ENCODE data around the gene ZNF83. TPM values are rescaled to one million over a fixed set of nuclear protein-coding genes. Genes with fewer than 3 reads are reported as not detected.

Gene ZNF83
- total and polyA plus RNA-seq, 9 donors, result 50.8 to 84.9 (median 65.2) TPM

- intact Hi-C loops (cut with DNase I), result no loop called here
- 76 to 81% (median 78%) methylated on average over 6 of the region's 6 CpGs for WGBS, 3 donors
- TF ChIP-seq POLR2A (IDR thresholded peaks at IDR 0.05) (no peak), CTCF (IDR thresholded peaks at IDR 0.05) (no peak), EP300 (IDR thresholded peaks at IDR 0.05) (no peak)
- H3K4me1 ChIP-seq (ENCODE audit: insufficient read depth), result no peaks in the 10 kb centered on the region
- DNase-seq, result no peak
- no peak overlapping the region for H3K27ac ChIP-seq
- H3K36me3 ChIP-seq, result no peaks in the 10 kb centered on the region
- H3K9me3 ChIP-seq, result no peaks in the 10 kb centered on the region
- no peak overlapping the region for H3K4me3 ChIP-seq
- no peaks in the 10 kb centered on the region for H3K27me3 ChIP-seq
Measured at GRCh38 chr19:52667972-52668371, 29.8 kb upstream of the ZNF83 start.

DNA sequence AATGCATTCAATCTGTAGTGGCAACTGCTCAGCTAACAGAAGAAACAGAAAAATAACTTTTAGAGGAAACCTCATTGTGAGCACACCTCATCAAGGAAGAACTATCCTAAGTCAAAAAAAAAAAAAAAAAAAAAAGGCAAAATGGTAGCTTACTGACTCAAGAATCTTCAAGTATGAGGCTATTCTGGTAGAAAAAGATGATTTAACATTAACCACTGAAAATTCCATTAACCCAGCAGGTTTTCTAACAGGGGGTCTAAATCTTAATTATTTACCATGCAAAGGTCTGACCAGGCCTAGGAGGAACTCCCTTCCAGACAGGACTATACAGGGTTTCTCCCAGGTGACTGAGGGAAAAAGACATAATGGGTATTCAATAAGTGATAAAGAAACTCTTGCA lies 28.4 kb upstream of the ZNF83 start:
- Histone ChIP-seq H3K27ac (no peak overlapping the region), H3K4me1 (ENCODE audit: insufficient read depth) (no peaks in the 10 kb centered on the region), H3K4me3 (no peak overlapping the region), H3K9me3 (no peaks in the 10 kb centered on the region), H3K36me3 (no peaks in the 10 kb centered on the region), H3K27me3 (no peaks in the 10 kb centered on the region)
- intact Hi-C loops (cut with DNase I), result no loop called here
- TF ChIP-seq EP300 (IDR thresholded peaks at IDR 0.05), result no peak
- DNase-seq, result no peak

DNA sequence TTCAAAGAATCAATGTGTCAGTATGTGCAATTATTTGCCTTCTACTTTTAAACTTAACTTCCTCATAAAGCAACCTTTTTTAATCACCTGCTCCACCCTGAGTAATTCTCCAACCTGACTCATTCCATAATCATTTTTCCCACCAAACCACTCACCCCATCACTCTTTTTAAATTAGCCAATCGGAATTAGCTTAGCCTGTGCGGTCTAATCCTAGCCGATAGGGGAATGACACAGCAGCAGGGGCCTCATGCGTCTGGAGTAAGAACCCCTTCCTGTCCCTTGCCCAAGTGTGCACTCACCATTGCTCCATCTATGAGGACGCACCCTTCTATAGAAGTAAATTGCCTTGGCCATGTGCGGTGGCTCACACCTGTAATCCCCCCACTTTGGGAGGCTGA lies 27.4 kb upstream of the ZNF83 start:
- DNase-seq, result no peak
- no peaks in the 10 kb centered on the region for H3K4me1 ChIP-seq (ENCODE audit: insufficient read depth)
- TF ChIP-seq POLR2A (IDR thresholded peaks at IDR 0.05), result no peak
- no peaks in the 10 kb centered on the region for H3K36me3 ChIP-seq
- WGBS, 3 donors, result 95 to 99% (median 98%) methylated on average over 6 of the region's 6 CpGs
- H3K27ac ChIP-seq, result no peak overlapping the region
- intact Hi-C loops (cut with DNase I), result no loop called here
- no peak overlapping the region for H3K4me3 ChIP-seq
- no peaks in the 10 kb centered on the region for H3K9me3 ChIP-seq
- H3K27me3 ChIP-seq, result no peaks in the 10 kb centered on the region

- H3K4me3 ChIP-seq, result no peak overlapping the region
- no peak overlapping the region for H3K27ac ChIP-seq
- no peaks in the 10 kb centered on the region for H3K27me3 ChIP-seq
- 73 to 90% (median 86%) methylated on average over 4 of the region's 4 CpGs for WGBS, 3 donors
- no peaks in the 10 kb centered on the region for H3K9me3 ChIP-seq
- H3K4me1 ChIP-seq (ENCODE audit: insufficient read depth), result no peaks in the 10 kb centered on the region
- intact Hi-C loops (cut with DNase I), result no loop called here
- no peak for TF ChIP-seq EP300 (IDR thresholded peaks at IDR 0.05)
- no peak for TF ChIP-seq POLR2A (IDR thresholded peaks at IDR 0.05)
- TF ChIP-seq CTCF (IDR thresholded peaks at IDR 0.05), result no peak
- H3K36me3 ChIP-seq, result no peaks in the 10 kb centered on the region
- no peak for DNase-seq
Measured at GRCh38 chr19:52665027-52665426, 26.9 kb upstream of the ZNF83 start.

DNA sequence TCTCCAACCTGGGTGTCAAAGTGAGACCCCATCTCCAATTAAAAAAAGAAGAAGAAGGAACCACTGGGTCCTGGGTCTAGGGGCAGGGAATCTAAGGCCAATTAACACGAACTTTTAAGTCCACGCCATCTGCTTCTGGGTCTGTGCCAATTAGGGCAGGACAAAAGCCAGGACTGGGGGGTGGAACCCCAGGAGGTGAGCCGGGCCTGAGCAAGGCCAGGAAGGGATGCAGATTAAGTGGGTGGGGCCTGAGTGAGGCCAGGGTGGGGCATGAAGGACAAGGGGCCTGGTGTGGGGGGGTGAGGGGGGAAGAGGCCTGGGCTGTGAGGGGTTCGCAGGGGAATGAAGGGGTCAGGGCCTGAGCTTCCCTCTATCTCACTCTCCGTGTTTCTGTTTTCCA lies 26.3 kb upstream of the ZNF83 start:
- H3K36me3 ChIP-seq, result no peaks in the 10 kb centered on the region
- H3K4me3 ChIP-seq, result no peak overlapping the region
- TF ChIP-seq POLR2A (IDR thresholded peaks at IDR 0.05), result no peak
- no peak for TF ChIP-seq CTCF (IDR thresholded peaks at IDR 0.05)
- TF ChIP-seq EP300 (IDR thresholded peaks at IDR 0.05), result no peak
- intact Hi-C loops (cut with DNase I), result no loop called here
- H3K27ac ChIP-seq, result no peak overlapping the region
- peak in 1 of 5 donors; percentile 20 for DNase-seq
- H3K27me3 ChIP-seq, result no peaks in the 10 kb centered on the region
- H3K4me1 ChIP-seq (ENCODE audit: insufficient read depth), result no peaks in the 10 kb centered on the region
- WGBS, 3 donors, result 53 to 72% (median 63%) methylated on average over 5 of the region's 5 CpGs
- no peaks in the 10 kb centered on the region for H3K9me3 ChIP-seq

DNA sequence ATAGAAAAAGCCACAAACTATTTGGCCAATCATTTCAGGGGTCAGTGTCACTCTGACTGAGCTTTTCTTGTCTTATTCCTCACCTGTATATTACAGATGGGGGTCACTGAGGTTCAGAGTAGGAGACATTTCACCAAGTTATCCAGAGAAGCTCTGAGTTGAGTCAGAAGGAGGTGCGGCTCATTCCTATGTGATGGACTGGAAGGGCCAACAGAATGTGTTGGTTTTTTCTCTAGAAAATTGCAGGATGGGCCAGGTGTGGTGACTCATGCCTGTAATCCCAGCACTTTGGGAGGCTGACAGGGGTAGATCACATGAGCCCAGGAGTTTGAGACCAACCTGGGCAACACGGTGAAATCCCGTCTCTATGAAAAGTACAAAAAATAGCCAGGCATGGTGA lies 24.5 kb upstream of the ZNF83 start:
- no peak overlapping the region for H3K4me3 ChIP-seq
- WGBS, 3 donors, result 78 to 94% (median 91%) methylated on average over 3 of the region's 3 CpGs
- H3K4me1 ChIP-seq (ENCODE audit: insufficient read depth), result no peaks in the 10 kb centered on the region
- H3K27ac ChIP-seq, result no peak overlapping the region
- no peak for DNase-seq
- intact Hi-C loops (cut with DNase I), result no loop called here
- TF ChIP-seq POLR2A (IDR thresholded peaks at IDR 0.05) (no peak), EP300 (IDR thresholded peaks at IDR 0.05) (no peak), CTCF (IDR thresholded peaks at IDR 0.05) (no peak)
- H3K9me3 ChIP-seq, result no peaks in the 10 kb centered on the region
- H3K27me3 ChIP-seq, result no peaks in the 10 kb centered on the region
- no peaks in the 10 kb centered on the region for H3K36me3 ChIP-seq
